Trophoblast cell (in vitro differentiated cells and primary cell): ENCODE data around the gene PNMA6E.

Experiments
- DNase-seq, 2 donors: peaks; one replicate each; pipeline ENCODE4 v3.0.0-alpha.2; 2016
- H2AFZ ChIP-seq: 2 replicates; pipeline ENCODE4 v1.6.1; 2013; ENCODE audit warnings: low read length, moderate library complexity, mild to moderate bottlenecking; ENCODE audit not compliant: insufficient read depth, poor library complexity
- H2AK5ac ChIP-seq: 2 replicates; pipeline ENCODE4 v1.6.1; 2013; ENCODE audit warnings: mild to moderate bottlenecking, low read length
- H2BK120ac ChIP-seq: 2 replicates; pipeline ENCODE4 v1.6.1; 2013; ENCODE audit warnings: low read length, mild to moderate bottlenecking, moderate library complexity; ENCODE audit not compliant: insufficient read depth, poor library complexity
- H2BK12ac ChIP-seq: 2 replicates; pipeline ENCODE4 v1.6.1; 2013; ENCODE audit warnings: mild to moderate bottlenecking, low read length, moderate library complexity
- H2BK5ac ChIP-seq: 2 replicates; pipeline ENCODE4 v1.6.1; 2013; ENCODE audit warnings: low read length, low read depth, moderate library complexity, mild to moderate bottlenecking; ENCODE audit not compliant: poor library complexity
- H3K14ac ChIP-seq: 2 replicates; pipeline ENCODE4 v1.6.1; 2013; ENCODE audit warnings: mild to moderate bottlenecking, low read length
- H3K18ac ChIP-seq: 2 replicates; pipeline ENCODE4 v1.6.1; 2013; ENCODE audit warnings: mild to moderate bottlenecking, low read length
- H3K23ac ChIP-seq: 2 replicates; pipeline ENCODE4 v1.6.1; 2013; ENCODE audit warnings: low read length
- H3K27ac ChIP-seq: 2 replicates; pipeline ENCODE4 v1.5.1; 2013; ENCODE audit warnings: low read depth, mild to moderate bottlenecking, inconsistent platforms, low read length, moderate library complexity
- H3K27me3 ChIP-seq: 2 replicates; pipeline ENCODE4 v1.6.1; 2013; ENCODE audit warnings: inconsistent platforms, mild to moderate bottlenecking, low read length, moderate library complexity; ENCODE audit not compliant: insufficient read depth
- H3K36me3 ChIP-seq, 2 experiments: 1 replicate in 1 of 2; 2 replicates in 1 of 2; pipeline ENCODE4 v1.6.1; 2013; ENCODE audit warnings: low read length in 2 of 2, mild to moderate bottlenecking in 2 of 2, moderate library complexity in 1 of 2; ENCODE audit not compliant: insufficient read depth in 2 of 2, control insufficient read depth in 1 of 2
- H3K4ac ChIP-seq: 2 replicates; pipeline ENCODE4 v1.6.1; 2013; ENCODE audit warnings: low read depth, mild to moderate bottlenecking, low read length, moderate library complexity
- H3K4me1 ChIP-seq, 2 experiments: 1 replicate in 1 of 2; 2 replicates in 1 of 2; pipeline ENCODE4 v1.6.1; 2013; ENCODE audit warnings: low read length in 2 of 2, mild to moderate bottlenecking in 2 of 2, moderate library complexity in 1 of 2; ENCODE audit not compliant: insufficient read depth in 2 of 2, control insufficient read depth in 1 of 2
- H3K4me2 ChIP-seq: 2 replicates; pipeline ENCODE4 v1.6.1; 2013; ENCODE audit warnings: inconsistent platforms, mild to moderate bottlenecking, low read length, moderate library complexity
- H3K4me3 ChIP-seq: 2 replicates; pipeline ENCODE4 v1.5.1; 2013; ENCODE audit warnings: mild to moderate bottlenecking, low read depth, low read length, inconsistent platforms
- H3K79me1 ChIP-seq: one replicate; pipeline ENCODE4 v1.6.1; 2013; ENCODE audit warnings: low read length
- H3K79me2 ChIP-seq: 2 replicates; pipeline ENCODE4 v1.6.1; 2013; ENCODE audit warnings: low read length, mild to moderate bottlenecking; ENCODE audit not compliant: control insufficient read depth, insufficient read depth, poor library complexity
- H3K9ac ChIP-seq: 2 replicates; pipeline ENCODE4 v1.6.1; 2013; ENCODE audit warnings: mild to moderate bottlenecking, low read length
- H3K9me3 ChIP-seq: 2 replicates; pipeline ENCODE4 v1.6.1; 2013; ENCODE audit warnings: low read depth, mild to moderate bottlenecking, control low read depth, inconsistent platforms, low read length; ENCODE audit not compliant: insufficient read depth
- H4K12ac ChIP-seq: 2 replicates; pipeline ENCODE4 v1.6.1; 2013; ENCODE audit warnings: low read depth, mild to moderate bottlenecking, low read length, moderate library complexity
- H4K8ac ChIP-seq: 2 replicates; pipeline ENCODE4 v1.6.1; 2013; ENCODE audit warnings: low read depth, mild to moderate bottlenecking, low read length, moderate library complexity
- H4K91ac ChIP-seq: one replicate; pipeline ENCODE4 v1.6.1; 2013; ENCODE audit warnings: low read depth, mild to moderate bottlenecking, low read length, moderate library complexity
- WGBS: extraction: QIAGEN DNeasy Blood & Tissue Kit; methylation state at CpG from one replicate; pipeline ENCODE4 v1.1.7; 2013; ENCODE audit warnings: missing lambda C conversion rate; ENCODE audit not compliant: insufficient read length, insufficient coverage; ENCODE audit errors: extremely low coverage; 5-methylcytosine and 5-hydroxymethylcytosine counted together

The PNMA6E gene

GRCh38 chrX:153433781-153434285, 32.7 kb upstream of the PNMA6E start:
- no peak overlapping the region for H3K4ac ChIP-seq
- H2AFZ ChIP-seq, result no peak overlapping the region
- no peak overlapping the region for H2BK12ac ChIP-seq
- H4K12ac ChIP-seq, result peak overlapping the region; percentile 18
- no peak overlapping the region for H4K91ac ChIP-seq
- H3K4me3 ChIP-seq, result no peak overlapping the region
- H3K36me3 ChIP-seq, result no peaks in the 10 kb centered on the region
- no peak overlapping the region for H2AK5ac ChIP-seq
- no peak for DNase-seq
- no peak overlapping the region for H3K4me2 ChIP-seq
- H3K23ac ChIP-seq, result no peak overlapping the region
- no peaks in the 10 kb centered on the region for H3K9me3 ChIP-seq
- H3K27me3 ChIP-seq, result no peaks in the 10 kb centered on the region
- no peak overlapping the region for H3K9ac ChIP-seq
- no peak overlapping the region for H2BK5ac ChIP-seq
- H4K8ac ChIP-seq, result no peak overlapping the region
- H3K14ac ChIP-seq, result no peak overlapping the region
- WGBS, result no CpG with 5 or more reads among the region's 17 CpGs
- no peaks in the 10 kb centered on the region for H3K4me1 ChIP-seq
- no peaks in the 10 kb centered on the region for H3K79me1 ChIP-seq
- no peak overlapping the region for H3K27ac ChIP-seq
- H3K18ac ChIP-seq, result no peak overlapping the region
- no peaks in the 10 kb centered on the region for H3K79me2 ChIP-seq
- H2BK120ac ChIP-seq, result no peak overlapping the region

DNA sequence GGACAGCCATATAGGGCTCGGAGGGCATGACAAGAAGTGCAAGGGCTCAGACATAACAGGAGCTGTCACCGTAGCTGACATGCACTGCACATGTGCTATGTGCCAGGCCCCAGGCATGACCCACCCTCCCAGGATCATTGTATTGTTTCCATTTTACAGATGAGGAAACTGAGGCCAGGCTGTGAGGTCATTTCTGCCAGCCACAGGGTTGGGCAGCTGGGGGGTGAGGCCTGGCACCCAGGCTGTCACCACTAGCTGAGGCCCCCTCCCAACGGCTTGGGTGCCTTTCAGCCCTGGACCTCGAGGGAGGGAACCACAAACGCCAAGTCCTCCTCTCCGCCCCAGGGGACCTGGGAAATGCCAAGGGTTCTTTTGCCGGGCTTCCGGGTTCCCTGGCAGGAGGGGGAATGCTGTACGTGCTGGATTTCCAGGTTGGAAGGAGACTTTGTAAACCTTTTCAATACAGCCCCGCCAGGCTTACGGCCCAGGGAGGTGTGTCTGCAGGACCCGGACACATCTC, 32.1 kb upstream of the PNMA6E start:
- Histone ChIP-seq H4K91ac (no peak overlapping the region), H3K27me3 (no peaks in the 10 kb centered on the region), H2AK5ac (no peak overlapping the region), H2BK12ac (no peak overlapping the region), H3K79me2 (no peaks in the 10 kb centered on the region), H2BK120ac (no peak overlapping the region), H3K9me3 (no peaks in the 10 kb centered on the region), H3K36me3 (no peaks in the 10 kb centered on the region), H3K18ac (no peak overlapping the region), H3K4me2 (no peak overlapping the region), H3K4me3 (no peak overlapping the region), H3K27ac (no peak overlapping the region), H2AFZ (no peak overlapping the region), H3K4ac (no peak overlapping the region), H3K4me1 (no peaks in the 10 kb centered on the region), H2BK5ac (no peak overlapping the region), H4K8ac (no peak overlapping the region), H3K79me1 (no peaks in the 10 kb centered on the region), H3K9ac (no peak overlapping the region), H3K23ac (no peak overlapping the region), H3K14ac (no peak overlapping the region), H4K12ac (no peak overlapping the region)
- no peak for DNase-seq
- no CpG with 5 or more reads among the region's 12 CpGs for WGBS

- Histone ChIP-seq H3K4me3 (no peak overlapping the region), H3K4me2 (no peak overlapping the region), H2BK120ac (no peak overlapping the region), H3K79me1 (no peaks in the 10 kb centered on the region), H3K4me1 (no peaks in the 10 kb centered on the region), H3K18ac (no peak overlapping the region), H2AFZ (no peak overlapping the region), H4K91ac (no peak overlapping the region), H2AK5ac (no peak overlapping the region), H4K12ac (no peak overlapping the region), H4K8ac (no peak overlapping the region), H3K79me2 (no peaks in the 10 kb centered on the region), H3K9ac (no peak overlapping the region), H3K9me3 (no peaks in the 10 kb centered on the region), H3K27me3 (no peaks in the 10 kb centered on the region), H3K23ac (no peak overlapping the region), H3K27ac (no peak overlapping the region), H3K14ac (no peak overlapping the region), H3K4ac (no peak overlapping the region), H2BK12ac (no peak overlapping the region), H2BK5ac (no peak overlapping the region), H3K36me3 (no peaks in the 10 kb centered on the region)
- no peak for DNase-seq
- WGBS, result no CpG with 5 or more reads among the region's 6 CpGs
Observed at GRCh38 chrX:153430796-153431195, 29.6 kb upstream of the PNMA6E start.

- Histone ChIP-seq H3K9ac (no peak overlapping the region), H3K18ac (no peak overlapping the region), H2AK5ac (no peak overlapping the region), H3K4me3 (no peak overlapping the region), H3K36me3 (no peaks in the 10 kb centered on the region), H3K27ac (no peak overlapping the region), H3K9me3 (no peaks in the 10 kb centered on the region), H3K14ac (no peak overlapping the region), H3K79me1 (no peaks in the 10 kb centered on the region), H2BK5ac (no peak overlapping the region), H4K8ac (no peak overlapping the region), H3K23ac (no peak overlapping the region), H2BK120ac (no peak overlapping the region), H4K91ac (no peak overlapping the region), H3K4me2 (no peak overlapping the region), H4K12ac (no peak overlapping the region), H3K4ac (no peak overlapping the region), H2BK12ac (no peak overlapping the region), H2AFZ (no peak overlapping the region), H3K79me2 (no peaks in the 10 kb centered on the region), H3K4me1 (peaks cover 0 to 4% of the 10 kb centered on the region in 2 experiments), H3K27me3 (no peaks in the 10 kb centered on the region)
- no peak for DNase-seq
- no CpG with 5 or more reads among the region's 3 CpGs for WGBS
Observed at GRCh38 chrX:153426204-153426603, 25.1 kb upstream of the PNMA6E start.
